HG03432 (cell line): ENCODE data around the gene TEAD3.

Source experiments
- ATAC-seq: cut with Tn5 transposase; IDR thresholded peaks from one replicate; pipeline ENCODE4 v1.9.1; 2021; ENCODE audit warnings: mild to moderate bottlenecking, moderate library complexity; ENCODE audit not compliant: unreplicated experiment

Gene TEAD3

GRCh38 chr6:35514587-35514986 is 17.7 kb upstream of the TEAD3 start:
- no peak for ATAC-seq

GRCh38 chr6:35512740-35513139 is 15.9 kb upstream of the TEAD3 start, which contains the start of gene TULP1:
TULP1 (minus strand) TSS chr6:35512896; CDS start chr6:35512858, 38 bp downstream.
- no peak for ATAC-seq

- no peak for ATAC-seq
Measured at GRCh38 chr6:35512006-35512405, 15.1 kb upstream of the TEAD3 start.

GRCh38 chr6:35511562-35511941 is 14.7 kb upstream of the TEAD3 start:
- ATAC-seq, result no peak

- no peak for ATAC-seq
Measured at GRCh38 chr6:35510916-35511561, 14.2 kb upstream of the TEAD3 start.

GRCh38 chr6:35508542-35508941 is 11.7 kb upstream of the TEAD3 start:
- no peak for ATAC-seq

GRCh38 chr6:35508027-35508426 is 11.1 kb upstream of the TEAD3 start:
- ATAC-seq, result no peak

GRCh38 chr6:35507221-35507620 is 10.3 kb upstream of the TEAD3 start:
- ATAC-seq, result no peak

- no peak for ATAC-seq
Measured at GRCh38 chr6:35506536-35506935, 9.7 kb upstream of the TEAD3 start.

GRCh38 chr6:35505999-35506412 is 9.1 kb upstream of the TEAD3 start:
- no peak for ATAC-seq

- ATAC-seq, result no peak
Measured at GRCh38 chr6:35503534-35503933, 6.7 kb upstream of the TEAD3 start.

GRCh38 chr6:35501784-35502183 is 4.9 kb upstream of the TEAD3 start:
- no peak for ATAC-seq

GRCh38 chr6:35500782-35501181 is 3.9 kb upstream of the TEAD3 start:
- no peak for ATAC-seq

- ATAC-seq, result no peak
Measured at GRCh38 chr6:35499372-35499771, 2.5 kb upstream of the TEAD3 start.

- ATAC-seq, result no peak
Measured at GRCh38 chr6:35498422-35499067, 1.7 kb upstream of the TEAD3 start.

GRCh38 chr6:35497571-35498421 is 917 bp upstream of the TEAD3 start:
- ATAC-seq, result no peak

- ATAC-seq, result no peak
Measured at GRCh38 chr6:35496036-35496840, 641 bp downstream of the TEAD3 start.

GRCh38 chr6:35495258-35496035 is 1.4 kb downstream of the TEAD3 start:
- no peak for ATAC-seq

GRCh38 chr6:35494161-35494563 is 2.7 kb downstream of the TEAD3 start:
- no peak for ATAC-seq

GRCh38 chr6:35493307-35493983 is 3.4 kb downstream of the TEAD3 start:
- ATAC-seq, result no peak
